Hematopoietic multipotent progenitor cell treated with erythropoietin and hydrocortisone succinate and interleukin-3 and kit ligand, for 6 days (in vitro differentiated cells): ENCODE measurements around the gene SRSF8.
A peak's percentile ranks its signal among the peaks of the same experiment; 100 is the strongest.

ENCODE experiments used
- DNase-seq: peaks from one replicate; pipeline ENCODE4 v3.0.0-alpha.2; 2015

Gene SRSF8

DNA sequence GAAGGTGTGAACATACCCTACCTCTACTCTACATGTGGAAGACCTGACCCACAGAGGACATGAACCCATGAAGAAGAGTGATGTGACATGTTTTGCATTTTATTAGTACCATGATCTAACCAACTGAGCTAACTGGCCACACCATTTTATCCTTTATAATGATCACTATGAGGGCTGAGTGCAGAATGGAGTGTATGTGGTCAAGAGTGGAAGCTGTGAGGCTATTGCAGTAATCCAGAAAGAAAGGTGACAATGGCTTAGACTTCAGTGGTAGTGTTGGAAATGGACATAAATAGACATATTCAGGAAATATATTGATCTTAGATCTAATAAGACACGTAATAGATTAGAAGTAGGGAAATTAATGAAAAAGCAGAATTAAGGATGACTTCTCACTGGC, 3.8 kb downstream of the SRSF8 start:
- no peak for DNase-seq

DNA sequence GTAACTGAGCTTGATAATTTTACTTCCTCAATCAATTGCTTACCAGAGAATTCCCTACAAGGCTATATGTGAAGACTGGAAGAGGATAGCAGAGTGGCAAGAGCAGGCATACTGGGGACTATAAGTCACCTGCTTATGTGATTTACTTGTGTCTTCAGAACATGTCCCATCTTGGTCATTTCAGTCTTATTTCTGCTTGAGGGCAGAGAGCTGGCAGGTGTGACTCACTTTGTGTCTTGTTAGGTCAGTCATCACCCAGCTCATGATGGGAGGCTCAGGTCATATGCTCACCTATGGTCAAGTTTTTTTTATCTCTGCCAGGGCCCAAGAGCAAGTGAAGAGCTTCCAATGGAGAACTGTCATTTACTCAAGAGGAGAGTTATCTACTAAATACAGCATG, 6.2 kb downstream of the SRSF8 start:
- no peak for DNase-seq

DNA sequence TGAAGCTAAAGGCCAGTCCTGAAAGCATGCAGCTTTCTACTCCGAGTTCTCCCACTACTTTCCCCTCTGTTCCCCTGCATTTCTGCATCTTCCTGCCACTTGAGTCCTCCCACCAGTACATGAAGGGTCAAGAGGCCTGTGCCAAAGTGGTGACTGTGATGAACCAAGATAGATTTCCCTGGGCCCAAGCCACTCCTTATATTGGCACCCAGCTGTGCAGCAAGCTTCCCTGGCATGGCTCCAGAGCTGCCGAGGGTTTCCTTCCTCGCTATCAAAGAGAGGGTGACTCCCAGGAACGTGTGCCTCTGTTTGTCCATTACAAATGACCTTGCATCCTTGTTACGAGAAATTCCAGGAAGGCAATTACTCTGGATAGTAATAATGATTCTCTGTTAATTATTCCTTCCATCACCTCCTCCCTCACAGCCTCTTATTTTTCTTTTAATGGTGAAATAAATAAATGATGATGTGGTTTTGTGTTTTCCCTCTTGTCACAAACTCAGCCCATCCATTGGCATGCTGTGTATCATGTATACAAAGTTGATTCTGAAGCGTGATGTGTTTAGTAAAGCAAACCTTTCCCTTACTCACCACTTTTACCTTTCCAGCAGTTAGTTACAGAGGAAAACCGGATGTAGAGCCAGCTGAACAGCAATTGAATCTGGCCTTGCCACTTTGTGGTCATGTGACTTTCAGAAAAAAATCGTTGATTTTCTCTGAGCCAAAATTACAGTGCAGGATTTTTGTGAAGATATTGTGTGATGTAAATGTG, 8.3 kb downstream of the SRSF8 start:
- peak; percentile 72 for DNase-seq

DNA sequence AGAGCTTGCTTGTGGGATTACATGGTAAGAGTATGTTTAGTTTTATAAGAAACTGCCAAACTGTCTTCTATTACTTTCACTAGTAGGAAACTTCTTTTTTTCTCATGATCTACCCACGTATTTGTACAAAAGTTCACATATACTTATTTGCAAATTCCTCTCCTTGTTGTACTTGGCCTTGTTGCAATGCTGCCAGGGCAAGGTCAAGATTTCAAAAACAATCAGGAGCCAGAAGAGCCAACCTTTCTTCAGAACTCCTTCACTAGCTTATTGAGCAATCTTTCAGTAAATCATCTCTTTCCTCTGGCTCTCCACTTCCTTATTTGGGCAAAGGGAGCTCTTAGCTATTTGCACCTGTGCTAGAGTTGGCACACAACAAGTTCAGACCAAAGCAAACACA, 9.7 kb downstream of the SRSF8 start:
- peak; percentile 32 for DNase-seq

DNA sequence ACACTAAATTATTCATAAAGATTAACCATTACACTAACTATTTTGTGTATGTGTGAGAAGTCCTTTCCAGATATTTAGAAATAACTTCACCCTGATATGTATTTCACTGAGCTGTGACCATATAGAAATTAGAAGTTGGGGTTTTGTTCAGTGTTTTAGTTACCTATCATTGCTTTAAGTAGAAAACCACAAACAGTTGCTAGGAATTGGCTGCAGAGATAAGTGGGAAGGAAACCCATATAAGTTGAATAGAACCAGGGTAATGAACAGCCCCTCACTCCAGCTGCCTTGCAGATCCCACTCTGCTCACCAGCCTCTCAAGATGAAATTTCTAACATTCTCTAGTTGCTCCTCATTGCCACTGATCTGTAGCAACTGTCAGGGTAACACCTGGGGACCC, 10.3 kb downstream of the SRSF8 start:
- DNase-seq = peak; percentile 71

DNA sequence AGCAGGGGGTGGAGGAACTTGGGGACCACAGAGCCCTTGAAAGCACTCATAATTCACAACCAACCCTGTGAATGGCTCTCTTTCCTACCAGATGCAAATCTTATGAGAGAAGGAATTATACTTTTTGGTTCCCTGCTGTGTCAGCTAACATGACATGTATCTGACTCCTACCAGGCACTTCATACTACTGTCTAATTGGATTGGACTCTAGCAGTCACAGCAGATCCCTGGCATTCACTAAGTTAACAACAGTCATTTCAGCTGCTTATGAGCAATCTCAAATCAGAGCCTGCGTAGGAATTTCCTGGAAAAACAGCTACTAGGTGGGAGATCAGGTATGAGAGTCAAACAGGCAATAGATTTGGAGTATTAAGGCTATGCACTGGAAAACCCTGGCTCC, 11.8 kb downstream of the SRSF8 start:
- DNase-seq = no peak

DNA sequence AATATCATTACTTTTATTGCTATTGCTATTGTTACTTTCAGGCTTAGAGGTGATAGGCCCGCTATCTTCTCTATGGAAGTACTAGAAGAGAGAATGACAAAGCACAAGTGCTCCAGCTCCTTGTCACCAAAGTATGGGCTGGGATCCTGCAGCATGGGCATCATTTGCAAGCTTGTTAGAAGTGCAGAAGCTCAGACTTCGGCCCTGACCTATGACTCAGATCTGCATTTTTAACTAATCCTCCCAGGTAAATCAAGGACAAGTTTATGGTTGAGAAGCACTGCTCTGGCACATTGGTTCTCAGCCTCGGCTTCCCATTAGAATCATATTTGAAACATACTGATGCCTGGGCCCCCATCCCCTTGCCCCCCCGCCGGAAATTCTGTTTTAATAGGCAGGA, 14.3 kb downstream of the SRSF8 start:
- no peak for DNase-seq

DNA sequence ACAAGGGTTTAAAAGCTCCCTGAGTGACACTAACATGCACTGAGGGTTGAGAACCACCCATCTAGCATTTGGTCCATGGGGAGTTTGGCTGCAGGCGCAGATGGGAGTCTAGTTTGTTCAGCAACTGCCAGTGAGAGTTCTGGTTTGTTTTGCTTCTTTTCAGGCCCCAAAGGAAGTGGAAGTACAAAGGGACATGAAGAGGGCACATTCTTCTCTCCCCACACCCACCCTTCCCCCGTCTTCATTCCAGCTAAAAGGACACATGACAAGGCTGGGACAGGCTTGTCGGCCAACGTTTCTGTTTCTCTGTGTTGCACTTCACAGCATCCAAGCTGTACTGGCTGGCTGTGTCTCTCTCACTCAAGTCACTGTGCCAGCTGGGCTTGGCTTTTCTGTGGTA, 14.7 kb downstream of the SRSF8 start:
- DNase-seq = no peak

DNA sequence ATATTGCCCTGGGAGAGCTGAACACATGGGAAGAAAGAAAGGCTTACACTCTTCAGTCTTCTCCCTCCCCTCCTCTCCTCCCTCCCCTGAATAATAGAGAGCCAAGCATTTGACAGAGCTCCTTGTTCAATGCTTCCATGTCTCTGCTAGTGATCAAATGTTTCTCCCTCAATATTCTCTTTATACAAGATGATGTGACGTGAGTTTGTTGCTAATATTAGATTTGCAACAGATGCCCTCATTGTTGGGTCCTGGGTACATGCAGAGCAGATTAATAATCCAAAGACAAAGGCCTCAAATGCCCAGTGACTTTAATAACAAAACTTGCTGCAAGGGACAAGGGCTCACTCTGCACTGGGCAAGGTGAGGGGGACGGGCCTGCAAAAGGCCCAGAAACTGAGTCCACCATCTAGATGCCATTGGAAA, 15.9 kb downstream of the SRSF8 start:
- no peak for DNase-seq

DNA sequence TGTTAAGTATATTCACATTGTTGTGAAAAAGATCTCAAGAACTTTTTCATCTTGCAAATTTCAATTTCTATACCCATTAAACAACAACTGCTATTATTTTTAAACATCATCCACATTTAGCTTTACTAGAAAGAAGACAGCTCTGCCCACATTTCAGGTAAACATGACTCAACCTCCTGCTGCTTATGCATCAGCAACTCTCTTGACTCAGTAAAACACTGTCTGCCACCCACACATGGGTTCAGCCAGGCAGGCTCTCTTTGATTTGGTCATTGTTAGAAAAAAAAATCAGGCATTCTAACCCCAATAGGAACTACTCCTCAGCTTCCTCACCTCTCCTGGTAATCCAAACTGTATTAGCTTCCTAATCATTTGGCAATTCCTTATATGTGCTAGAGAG, 17.8 kb downstream of the SRSF8 start:
- DNase-seq = no peak

DNA sequence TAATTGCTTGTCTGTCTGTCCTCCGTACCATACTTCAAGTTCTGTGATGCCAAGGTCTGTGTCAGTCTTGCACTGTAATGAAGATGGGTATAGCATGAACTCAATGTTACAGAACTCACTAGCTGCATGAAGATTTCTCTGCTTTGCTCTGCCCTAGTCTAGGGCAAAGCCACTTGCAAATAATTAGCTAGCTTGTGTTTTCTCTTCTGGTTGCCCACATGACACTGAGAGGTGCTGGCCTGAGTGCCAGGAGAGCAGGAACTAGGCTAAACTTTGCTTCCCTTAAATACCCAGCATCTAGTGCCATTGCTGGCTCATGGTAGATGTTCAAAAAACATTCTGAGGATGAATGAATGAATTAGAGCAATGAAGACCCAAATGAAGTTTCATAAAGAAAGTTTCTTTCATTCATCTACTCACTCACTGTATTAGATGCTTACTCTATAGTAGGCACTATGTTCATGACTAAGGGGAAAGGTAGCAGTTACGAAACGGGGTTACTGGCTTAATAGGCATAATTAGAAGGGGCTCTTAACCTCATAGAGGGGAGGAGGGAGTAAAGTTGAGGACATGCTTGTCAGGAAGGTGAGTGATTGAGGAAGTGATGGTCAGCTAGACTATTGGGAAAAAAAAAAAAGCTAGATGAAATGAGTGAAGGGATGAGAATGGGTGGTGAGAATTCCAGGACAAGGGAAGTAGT, 18.5 kb downstream of the SRSF8 start:
- DNase-seq = no peak

DNA sequence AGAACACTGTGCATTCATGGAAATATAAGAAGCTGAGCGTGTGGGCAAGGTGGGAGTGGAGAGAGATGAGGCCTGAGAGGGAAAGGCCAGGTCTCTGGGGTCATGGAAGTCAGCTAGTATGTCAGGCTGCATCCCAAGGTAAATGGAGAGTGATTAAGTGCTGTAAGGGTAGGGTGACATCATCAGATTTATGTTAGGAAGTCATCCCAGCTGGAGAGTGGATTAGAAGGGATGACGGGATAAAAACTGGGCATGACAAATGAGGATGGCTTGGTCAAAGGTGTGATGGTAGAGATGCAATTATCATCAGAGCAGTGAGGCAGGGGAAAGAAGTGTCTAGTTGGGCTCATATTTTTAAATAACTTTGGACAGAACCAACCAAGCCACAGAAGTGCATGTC, 19.4 kb downstream of the SRSF8 start:
- no peak for DNase-seq

DNA sequence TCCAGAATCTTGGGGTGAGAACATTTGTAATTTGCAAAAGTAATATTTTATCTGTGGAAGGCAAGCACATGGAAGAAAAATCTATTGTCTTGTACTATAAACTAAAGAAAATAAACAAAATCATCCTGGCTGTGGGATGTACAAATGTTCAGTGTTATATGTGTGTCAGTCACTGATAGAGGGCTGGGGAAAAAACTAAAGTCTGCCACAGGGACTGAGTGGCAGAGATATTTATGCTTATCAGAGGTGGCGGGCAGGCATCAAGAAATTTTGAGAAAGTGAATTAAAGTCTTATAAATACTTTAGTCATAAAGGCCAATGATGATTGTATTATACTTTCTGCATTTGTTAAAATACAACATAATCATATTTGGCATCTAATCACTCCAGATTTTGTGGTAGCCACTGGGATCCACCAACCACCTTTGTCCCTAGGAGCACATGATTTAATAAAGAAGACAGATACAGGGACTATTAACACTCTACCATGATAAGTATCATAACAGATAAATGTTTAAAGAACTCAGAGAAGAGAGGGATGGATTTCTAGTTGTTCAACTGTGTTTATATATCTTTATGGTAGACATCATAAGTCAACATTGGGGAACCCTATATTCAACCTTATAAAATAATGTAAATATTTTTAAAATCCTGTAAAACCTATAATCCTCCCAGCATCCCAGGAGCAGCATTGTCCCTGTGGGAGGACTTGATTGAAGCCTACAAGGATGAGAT, 20.3 kb downstream of the SRSF8 start:
- DNase-seq = peak; percentile 76

DNA sequence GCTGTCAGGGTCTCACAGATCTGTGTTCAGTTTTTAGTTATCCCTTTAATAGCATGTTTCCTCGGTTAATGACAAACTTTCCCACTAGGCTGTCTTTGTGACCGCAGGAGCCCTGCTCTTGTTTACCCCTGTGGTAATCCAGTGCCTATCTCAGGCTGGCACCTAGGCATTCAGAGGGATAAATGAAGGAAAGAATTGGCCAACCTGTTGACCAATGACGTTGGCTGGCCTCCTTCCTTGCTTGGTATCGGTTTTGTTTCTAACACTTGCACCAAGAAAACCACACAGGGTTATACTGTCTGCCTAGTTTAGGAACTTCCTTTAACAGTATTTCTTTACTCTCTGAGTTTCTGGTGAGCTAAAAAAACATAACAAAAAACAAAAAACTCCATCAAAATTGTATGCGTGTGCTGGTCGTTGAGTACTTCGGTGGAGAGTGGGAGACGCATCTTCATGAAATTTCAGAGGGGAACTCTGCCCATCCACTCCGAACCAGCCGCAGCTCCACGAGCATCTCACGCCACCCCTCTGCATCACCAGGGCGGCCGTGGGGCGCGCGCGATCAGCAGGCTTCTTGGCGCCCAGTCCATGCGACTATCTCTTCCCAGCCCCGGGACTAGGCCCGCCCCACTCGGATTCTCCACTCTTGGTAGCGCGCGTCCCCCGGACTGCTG, 22.4 kb downstream of the SRSF8 start:
- DNase-seq = peak; percentile 57

DNA sequence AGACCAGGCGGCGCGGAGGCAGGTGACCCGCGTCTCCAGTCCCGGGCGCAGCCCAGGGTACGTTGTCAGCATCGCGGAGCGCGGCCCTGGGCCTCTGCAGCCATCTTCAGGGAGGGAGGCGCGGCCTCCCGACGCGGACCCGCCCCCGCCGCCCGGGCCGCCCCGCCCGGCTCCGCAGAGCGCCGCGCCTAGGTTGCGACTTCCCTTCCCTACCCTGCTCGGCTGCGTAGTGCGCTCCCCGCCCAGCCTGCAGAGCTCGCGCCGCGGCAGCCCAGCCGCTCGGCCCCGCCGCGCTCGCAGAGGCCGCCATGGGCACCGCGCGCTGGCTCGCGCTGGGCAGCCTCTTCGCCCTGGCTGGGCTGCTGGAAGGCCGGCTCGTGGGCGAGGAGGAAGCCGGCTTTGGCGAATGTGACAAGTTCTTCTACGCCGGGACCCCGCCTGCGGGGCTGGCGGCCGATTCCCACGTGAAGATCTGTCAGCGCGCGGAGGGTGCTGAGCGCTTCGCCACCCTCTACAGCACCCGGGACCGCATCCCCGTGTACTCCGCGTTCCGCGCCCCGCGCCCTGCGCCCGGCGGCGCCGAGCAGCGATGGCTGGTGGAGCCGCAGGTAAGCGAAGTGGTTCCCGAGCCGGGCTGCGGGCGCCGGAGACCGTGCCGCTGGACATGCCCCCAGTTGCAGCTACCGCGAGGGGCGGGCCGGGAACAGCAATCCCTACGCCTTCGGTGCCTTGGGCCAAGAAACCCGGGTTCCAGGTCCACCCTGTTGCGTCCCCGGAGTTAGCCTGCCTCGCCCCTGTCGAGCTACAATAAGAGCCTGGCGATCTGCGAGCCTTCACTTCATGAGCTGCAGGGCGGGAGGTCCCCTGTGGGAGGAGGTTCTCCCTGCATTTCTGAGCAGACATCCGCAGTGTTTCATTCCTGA, 23.2 kb downstream of the SRSF8 start, which contains the start of gene ENDOD1:
Gene ENDOD1, plus strand, starts transcription at position 227 of the 923 bp plus-strand sequence. Its CDS starts 82 bp downstream, at position 309.
- peak; percentile 91 for DNase-seq

DNA sequence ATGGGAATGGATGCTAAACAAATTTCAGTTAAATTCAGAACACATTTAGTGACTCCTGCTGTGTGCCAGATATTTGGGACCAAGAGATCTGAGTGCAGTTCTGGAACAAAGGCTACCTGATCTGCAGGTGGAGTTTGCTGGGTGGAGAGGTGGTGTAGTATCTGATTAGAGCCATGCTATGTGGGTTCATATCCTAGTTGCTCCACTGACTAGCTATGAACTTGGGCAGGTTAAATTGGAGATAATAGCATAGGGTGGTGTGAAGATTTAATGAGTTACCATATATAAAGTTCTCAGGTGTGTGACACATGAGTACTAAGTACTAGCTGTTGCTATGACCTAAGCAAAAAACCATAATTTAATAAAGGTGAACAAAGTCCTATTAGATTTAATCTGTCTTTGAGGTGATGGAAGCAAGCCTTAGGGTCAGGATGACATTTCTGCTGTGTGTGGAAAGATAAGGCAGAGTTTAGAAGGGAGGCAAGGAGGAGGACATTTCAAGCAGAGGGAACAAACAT, 25.0 kb downstream of the SRSF8 start:
- DNase-seq = no peak

DNA sequence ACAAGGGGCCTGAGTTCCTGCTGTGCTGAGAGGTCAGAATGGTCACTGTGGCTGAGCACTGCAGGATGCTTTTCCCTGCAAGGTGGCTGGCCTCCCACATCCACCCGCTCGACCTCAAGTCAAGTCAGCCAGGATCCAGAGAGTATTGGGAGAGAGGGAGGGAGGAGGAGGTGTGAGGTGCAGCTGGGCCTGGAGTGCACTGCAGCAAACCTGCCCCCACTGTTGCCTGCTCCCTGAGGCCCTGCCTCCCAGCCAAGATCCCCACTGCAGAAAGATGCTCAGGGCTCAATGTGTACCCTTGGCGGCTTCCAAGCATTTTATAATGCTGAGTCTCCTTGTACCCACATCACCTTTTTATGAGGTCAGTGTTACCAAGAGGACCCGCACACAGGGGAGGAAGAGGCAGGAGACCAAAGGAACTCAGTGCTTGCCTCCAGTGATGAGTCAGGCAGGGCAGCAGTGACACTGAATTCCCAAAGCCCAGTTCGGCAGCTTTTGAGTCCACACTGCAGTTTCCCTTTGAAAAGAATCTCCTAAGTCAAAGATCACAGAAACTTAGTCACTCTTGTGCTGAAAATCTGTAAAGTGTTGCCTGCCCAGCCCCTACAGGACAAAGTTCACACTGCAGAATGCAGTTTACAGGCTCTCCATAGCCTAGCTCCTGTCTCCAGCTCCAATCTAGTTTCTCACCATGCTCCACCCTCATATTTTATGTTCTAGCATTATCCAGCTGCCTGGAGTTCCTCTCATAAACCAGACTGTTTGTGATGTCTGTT, 26.0 kb downstream of the SRSF8 start:
- peak; percentile 65 for DNase-seq

DNA sequence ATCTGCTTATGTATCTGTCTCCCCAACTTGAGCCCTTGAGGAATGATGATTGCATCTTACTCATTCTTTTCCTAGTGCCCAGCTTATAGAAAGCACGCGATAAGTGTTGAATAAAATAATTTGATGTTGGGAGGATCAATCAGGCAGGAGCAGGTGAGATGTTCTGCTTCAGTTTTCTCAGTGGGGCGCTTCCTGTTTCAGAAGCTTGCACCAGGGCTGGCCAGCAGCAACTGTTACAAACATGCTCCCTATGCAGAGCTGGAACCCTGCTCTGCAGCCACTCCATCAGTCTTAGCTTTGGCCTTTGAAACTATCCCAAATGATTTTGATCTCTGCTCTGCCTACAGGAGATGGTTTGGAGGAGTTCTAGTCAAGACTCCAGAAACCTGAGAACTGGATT, 26.8 kb downstream of the SRSF8 start:
- no peak for DNase-seq

DNA sequence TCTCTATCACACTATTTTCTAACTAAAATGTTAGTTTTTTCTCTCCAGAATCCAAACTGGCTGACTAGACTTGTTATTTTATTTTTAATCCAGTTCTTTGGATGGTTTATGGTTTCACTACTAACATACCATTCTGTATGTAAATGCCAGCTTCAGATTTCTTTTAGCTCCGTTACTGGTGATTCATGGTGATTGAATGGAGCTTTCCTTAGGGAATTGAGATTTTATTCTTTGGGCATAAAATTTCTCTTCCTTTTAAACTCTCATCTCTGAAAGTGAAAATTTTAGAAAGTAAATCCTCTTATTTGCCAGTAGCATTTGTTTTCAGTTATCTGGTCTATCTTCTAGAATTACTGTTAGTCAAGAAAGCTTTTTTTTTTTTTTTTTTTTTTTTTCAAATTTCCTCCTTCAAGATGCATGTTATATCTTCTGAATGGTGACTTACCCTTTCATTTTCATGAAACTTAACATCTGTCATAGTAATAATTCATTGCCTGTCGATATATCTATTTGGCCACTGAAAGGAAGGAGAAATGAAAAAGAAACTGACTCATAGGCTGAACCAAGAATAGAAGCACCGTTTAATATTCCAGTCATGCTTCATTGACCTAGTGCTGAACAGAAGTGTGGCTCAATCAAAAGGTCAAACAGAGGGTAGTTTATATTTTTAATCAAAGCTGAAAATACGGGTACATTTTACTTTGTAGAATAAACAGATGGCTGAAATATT, 29.3 kb downstream of the SRSF8 start:
- no peak for DNase-seq

DNA sequence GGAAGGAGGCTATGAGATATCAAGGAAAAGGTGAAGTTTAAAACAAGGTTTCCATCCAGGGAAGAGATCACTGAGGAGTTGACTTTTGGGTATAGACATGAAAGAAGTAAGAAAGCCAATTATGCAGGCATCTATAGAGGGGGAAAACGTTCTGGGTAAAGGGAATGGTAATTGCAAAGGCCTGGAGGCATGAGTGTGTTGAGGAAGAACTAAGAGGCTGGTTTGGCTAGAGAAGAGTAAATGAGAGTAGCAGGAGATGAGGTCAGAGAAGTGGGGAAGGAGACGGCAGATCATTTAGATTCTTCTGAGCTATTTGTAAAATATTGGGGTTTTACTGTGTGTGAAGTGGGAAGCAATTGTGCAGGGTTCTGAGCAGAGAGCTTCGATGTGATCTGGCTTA, 30.5 kb downstream of the SRSF8 start:
- DNase-seq = no peak
